ENCODE results near the gene PRTFDC1.

DNA sequence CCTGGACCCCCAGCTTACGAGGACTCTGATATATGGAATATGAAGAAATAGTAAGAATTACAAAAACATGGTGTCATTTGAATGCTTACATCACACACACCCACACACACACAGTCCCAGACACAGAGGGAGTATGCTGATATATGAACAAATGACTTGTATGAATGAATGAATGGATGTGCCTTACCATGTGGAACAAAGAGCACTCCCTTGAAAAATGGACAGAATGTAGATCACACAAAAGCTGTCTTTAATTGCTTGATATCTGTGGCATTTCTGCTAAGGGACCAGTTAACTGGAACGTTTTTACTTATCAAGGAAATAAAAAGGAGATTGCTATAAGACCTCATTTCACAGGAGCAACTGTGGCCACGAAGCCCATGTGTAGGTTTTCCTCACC lies 46.0 kb downstream of the PRTFDC1 start:
- TF ChIP-seq POLR2A (IDR thresholded peaks at IDR 0.05) (no peak), CTCF (IDR thresholded peaks at IDR 0.05) (no peak)

Data from esophagus squamous epithelium (tissue), 4 donors.